Activated CD8-positive, alpha-beta memory T cell treated with anti-CD3 and anti-CD28 coated beads for 36 hours (primary cell): ENCODE measurements around the gene PLCB2. TPM values are rescaled to one million over a fixed set of nuclear protein-coding genes. Genes with fewer than 3 reads are reported as not detected.

Experiments used
- CTCF ChIA-PET: fragments of 350-600 bp; sonication (Branson Sonifier 250); formaldehyde crosslinking; loops from one replicate; lab custom pipeline; 2021; ENCODE audit warnings: antibody characterized with exemption; lab: Charles Lee
- POLR2A ChIA-PET: fragments of 350-600 bp; sonication (Branson Sonifier 250); formaldehyde crosslinking; loops from one replicate; lab custom pipeline; 2021; ENCODE audit warnings: antibody characterized with exemption; lab: Charles Lee
- total RNA-seq, 2 experiments: library from RNA; stranded (reverse); gene quantifications; one replicate each; pipeline ENCODE4 v1.2.3, GENCODE V29; 2021

The PLCB2 gene
- total RNA-seq, 2 experiments from 2014 or later: 52.3 to 53.3 TPM

GRCh38 chr15:40333922-40334492 is 26.3 kb upstream of the PLCB2 start:
- ChIA-PET CTCF (interaction anchor here (1.0 to 8.8 kb wide), 4 partner anchors 10 to 54 kb away, joined by 3 to 95 read pairs (median 12); partner anchors contain the start of genes ANKRD63 and INAFM2), POLR2A (interaction anchor here (0.9 kb wide), 1 partner anchor 11 kb away, joined by 3 read pairs; the partner anchor contains the start of gene INAFM2)

- CTCF ChIA-PET: interaction anchor here (0.5 to 3.7 kb wide), 6 partner anchors 8 to 94 kb away, joined by 3 to 17 read pairs (median 4); partner anchors contain the start of gene CCDC9B
- POLR2A ChIA-PET: interaction anchor here (1.1 kb wide), 1 partner anchor 10 kb away, joined by 4 read pairs; no protein-coding TSS in a partner anchor
These were observed 24.5 kb upstream of the PLCB2 start for GRCh38 chr15:40332113-40332781.

- POLR2A ChIA-PET: interaction anchor here (0.5 kb wide), 1 partner anchor 65 kb away, joined by 3 read pairs; no protein-coding TSS in a partner anchor
- CTCF ChIA-PET: interaction anchor here (0.5 to 3.7 kb wide), 6 partner anchors 9 to 90 kb away, joined by 3 to 17 read pairs (median 4); partner anchors contain the start of gene CCDC9B
These were observed 23.9 kb upstream of the PLCB2 start for GRCh38 chr15:40331637-40332036.

- ChIA-PET POLR2A (interaction anchor here (0.5 kb wide), 1 partner anchor 66 kb away, joined by 3 read pairs; no protein-coding TSS in a partner anchor), CTCF (interaction anchor here (0.6 to 1.6 kb wide), 3 partner anchors 10 to 335 kb away, joined by 3 to 6 read pairs (median 5); partner anchors contain the start of gene CCDC9B)
These were observed 23.3 kb upstream of the PLCB2 start for GRCh38 chr15:40331026-40331425.

- POLR2A ChIA-PET: no interaction called here
- CTCF ChIA-PET: interaction anchor here (0.6 to 1.6 kb wide), 4 partner anchors 10 to 335 kb away, joined by 3 to 6 read pairs (median 5); partner anchors contain the start of gene CCDC9B
These were observed 22.7 kb upstream of the PLCB2 start for GRCh38 chr15:40330368-40330836.

- POLR2A ChIA-PET: no interaction called here
- CTCF ChIA-PET: interaction anchor here (1.0 to 1.5 kb wide), 2 partner anchors 15 to 51 kb away, joined by 3 to 5 read pairs; no protein-coding TSS in a partner anchor
These were observed 22.1 kb upstream of the PLCB2 start for GRCh38 chr15:40329804-40330203.

GRCh38 chr15:40328751-40329150 is 21.0 kb upstream of the PLCB2 start:
- ChIA-PET POLR2A (no interaction called here), CTCF (interaction anchor here (0.6 to 5.4 kb wide), 6 partner anchors 9 to 165 kb away, joined by 3 to 40 read pairs (median 4); partner anchors contain the start of gene PLCB2)

- POLR2A ChIA-PET: no interaction called here
- CTCF ChIA-PET: interaction anchor here (1.3 to 5.4 kb wide), 3 partner anchors 10 to 49 kb away, joined by 3 to 40 read pairs (median 7); no protein-coding TSS in a partner anchor
These were observed 20.4 kb upstream of the PLCB2 start for GRCh38 chr15:40328176-40328575.

- CTCF ChIA-PET: interaction anchor here (1.1 to 5.4 kb wide), 5 partner anchors 10 to 54 kb away, joined by 3 to 40 read pairs (median 5); partner anchors contain the start of gene CCDC9B
- POLR2A ChIA-PET: no interaction called here
These were observed 19.7 kb upstream of the PLCB2 start for GRCh38 chr15:40327457-40327856.

- CTCF ChIA-PET: interaction anchor here (1.4 to 5.4 kb wide), 5 partner anchors 12 to 52 kb away, joined by 4 to 40 read pairs (median 5); no protein-coding TSS in a partner anchor
- POLR2A ChIA-PET: no interaction called here
These were observed 18.0 kb upstream of the PLCB2 start for GRCh38 chr15:40325700-40326099.

GRCh38 chr15:40325188-40325587 is 17.5 kb upstream of the PLCB2 start:
- POLR2A ChIA-PET: no interaction called here
- CTCF ChIA-PET: interaction anchor here (1.4 to 5.4 kb wide), 4 partner anchors 13 to 50 kb away, joined by 4 to 40 read pairs (median 8); no protein-coding TSS in a partner anchor

GRCh38 chr15:40323953-40324937 is 16.5 kb upstream of the PLCB2 start:
- ChIA-PET POLR2A (interaction anchor here (1.4 kb wide), 1 partner anchor 16 kb away, joined by 7 read pairs; the partner anchor contains the start of gene PLCB2), CTCF (interaction anchor here (1.4 to 9.5 kb wide), 4 partner anchors 14 to 20 kb away, joined by 9 to 95 read pairs (median 26); partner anchors contain the start of gene CCDC9B)

GRCh38 chr15:40323239-40323952 is 15.7 kb upstream of the PLCB2 start, which contains the start of gene INAFM2:
Gene INAFM2, plus strand, starts transcription at chr15:40323692. Its CDS starts 364 bp downstream, at chr15:40324056.
- CTCF ChIA-PET: interaction anchor here (1.0 to 9.5 kb wide), 9 partner anchors 13 to 271 kb away, joined by 3 to 95 read pairs (median 3); partner anchors contain the start of genes CCDC9B and PLCB2
- POLR2A ChIA-PET: interaction anchor here (1.0 to 1.8 kb wide), 4 partner anchors 9 to 82 kb away, joined by 3 to 8 read pairs (median 6); partner anchors contain the start of genes IVD and PLCB2

- ChIA-PET POLR2A (interaction anchor here (1.0 to 1.8 kb wide), 4 partner anchors 10 to 83 kb away, joined by 3 to 8 read pairs (median 6); partner anchors contain the start of genes IVD and PLCB2), CTCF (interaction anchor here (1.0 to 9.5 kb wide), 12 partner anchors 12 to 270 kb away, joined by 3 to 95 read pairs (median 4); partner anchors contain the start of genes CCDC9B and PLCB2)
These were observed 14.9 kb upstream of the PLCB2 start for GRCh38 chr15:40322531-40323238.

- POLR2A ChIA-PET: interaction anchor here (0.7 to 1.0 kb wide), 2 partner anchors 13 to 90 kb away, joined by 3 to 4 read pairs; no protein-coding TSS in a partner anchor
These were observed 13.2 kb upstream of the PLCB2 start for GRCh38 chr15:40320931-40321371.

More at GRCh38 chr15:40320931-40321371, 13.2 kb upstream of the PLCB2 start:
- CTCF ChIA-PET: interaction anchor here (0.7 to 9.5 kb wide), 8 partner anchors 11 to 767 kb away, joined by 3 to 95 read pairs (median 4); partner anchors contain the start of genes CCDC9B and PLCB2
